Activated T-cell treated with anti-CD3 and anti-CD28 coated beads, Interleukin-2, amount 50 U/mL, for 72 hours (primary cell): ENCODE data around the gene YARS2. TPM values are rescaled to one million over a fixed set of nuclear protein-coding genes. Genes with fewer than 3 reads are reported as not detected.

Source experiments
- ATAC-seq, 2 donors: fragments of 150-1000 bp; cut with Tn5 transposase; replicated peaks in 1 of 2; 2 replicates each; pipeline ENCODE4 v1.10.0; 2021; ENCODE audit warnings: moderate library complexity in 2 of 2, mild to moderate bottlenecking in 1 of 2
- DNase-seq, 2 donors: peaks; one replicate each; pipeline ENCODE4 v3.0.0; 2021 to 2022; ENCODE audit warnings: mixed read lengths in 1 of 2
- H3K27ac Mint-ChIP-seq: one replicate; pipeline ENCODE4 v1.8.0; 2022; ENCODE audit warnings: mild to moderate bottlenecking, moderate library complexity, mixed read lengths
- H3K27me3 Mint-ChIP-seq: one replicate; pipeline ENCODE4 v1.8.0; 2022; ENCODE audit warnings: low read depth, mixed read lengths
- H3K36me3 Mint-ChIP-seq, 2 donors: one replicate each; pipeline ENCODE4 v1.8.0; 2022; ENCODE audit warnings: mixed read lengths in 2 of 2, mild to moderate bottlenecking in 1 of 2; ENCODE audit not compliant: insufficient read depth in 2 of 2
- H3K4me1 Mint-ChIP-seq: one replicate; pipeline ENCODE4 v1.8.0; 2022; ENCODE audit warnings: low read depth, mixed read lengths
- H3K4me3 Mint-ChIP-seq, 2 donors: one replicate each; pipeline ENCODE4 v1.8.0; 2022; ENCODE audit warnings: mild to moderate bottlenecking in 2 of 2, mixed read lengths in 2 of 2, moderate library complexity in 2 of 2
- H3K9me3 Mint-ChIP-seq, 2 donors: one replicate each; pipeline ENCODE4 v1.8.0; 2022; ENCODE audit warnings: mixed read lengths in 2 of 2
- total RNA-seq, 2 donors: library from RNA; stranded (reverse); gene quantifications; one replicate each; pipeline ENCODE4 v1.2.3, GENCODE V29; 2022

The YARS2 gene
- total RNA-seq, 2 donors from 2014 or later = 14.5 to 25.4 TPM

- Mint-ChIP-seq H3K9me3 (no peaks in the 10 kb centered on the region), H3K4me1 (no peaks in the 10 kb centered on the region), H3K4me3 (no peak overlapping the region), H3K27ac (no peak overlapping the region), H3K36me3 (no peaks in the 10 kb centered on the region), H3K27me3 (peaks cover 11% of the 10 kb centered on the region)
- ATAC-seq (no peak), DNase-seq (no peak)
Observed at GRCh38 chr12:32773691-32774090, 18.0 kb upstream of the YARS2 start.

GRCh38 chr12:32770141-32770540 is 14.4 kb upstream of the YARS2 start:
- H3K27me3 Mint-ChIP-seq = peaks cover 12% of the 10 kb centered on the region
- no peak for ATAC-seq
- DNase-seq = no peak
- no peaks in the 10 kb centered on the region for H3K9me3 Mint-ChIP-seq
- no peaks in the 10 kb centered on the region for H3K36me3 Mint-ChIP-seq
- no peak overlapping the region for H3K27ac Mint-ChIP-seq
- no peaks in the 10 kb centered on the region for H3K4me1 Mint-ChIP-seq
- H3K4me3 Mint-ChIP-seq = no peak overlapping the region

- Mint-ChIP-seq H3K9me3 (no peaks in the 10 kb centered on the region), H3K27me3 (peaks cover 12% of the 10 kb centered on the region), H3K4me1 (no peaks in the 10 kb centered on the region), H3K36me3 (no peaks in the 10 kb centered on the region), H3K4me3 (no peak overlapping the region), H3K27ac (no peak overlapping the region)
- DNase-seq = no peak
- ATAC-seq = no peak
Observed at GRCh38 chr12:32768518-32768917, 12.8 kb upstream of the YARS2 start.

- no peaks in the 10 kb centered on the region for H3K9me3 Mint-ChIP-seq
- ATAC-seq (no peak), DNase-seq (no peak)
- H3K4me3 Mint-ChIP-seq = no peak overlapping the region
- H3K4me1 Mint-ChIP-seq = no peaks in the 10 kb centered on the region
- peaks cover 6% of the 10 kb centered on the region for H3K27me3 Mint-ChIP-seq
- H3K36me3 Mint-ChIP-seq = no peaks in the 10 kb centered on the region
- H3K27ac Mint-ChIP-seq = no peak overlapping the region
Observed at GRCh38 chr12:32765906-32766305, 10.2 kb upstream of the YARS2 start.

- H3K9me3 Mint-ChIP-seq = no peaks in the 10 kb centered on the region
- H3K27ac Mint-ChIP-seq = no peak overlapping the region
- no peaks in the 10 kb centered on the region for H3K36me3 Mint-ChIP-seq
- no peaks in the 10 kb centered on the region for H3K4me1 Mint-ChIP-seq
- no peak overlapping the region for H3K4me3 Mint-ChIP-seq
- H3K27me3 Mint-ChIP-seq = no peaks in the 10 kb centered on the region
- ATAC-seq (no peak), DNase-seq (no peak)
Observed at GRCh38 chr12:32761716-32762115, 6.0 kb upstream of the YARS2 start.

- no peak overlapping the region for H3K4me3 Mint-ChIP-seq
- H3K27ac Mint-ChIP-seq = no peak overlapping the region
- no peaks in the 10 kb centered on the region for H3K27me3 Mint-ChIP-seq
Observed at GRCh38 chr12:32757157-32757556, 1.5 kb upstream of the YARS2 start.

GRCh38 chr12:32756476-32757066 is 874 bp upstream of the YARS2 start:
- Mint-ChIP-seq H3K4me1 (peaks cover 22% of the 10 kb centered on the region), H3K36me3 (peaks cover 2% of the 10 kb centered on the region in 2 donors), H3K4me3 (peak overlapping the region; percentile 91 to 98), H3K27ac (peak overlapping the region; percentile 98), H3K9me3 (no peaks in the 10 kb centered on the region), H3K27me3 (no peaks in the 10 kb centered on the region)
- no peak for DNase-seq
- ATAC-seq = no peak

More at GRCh38 chr12:32757157-32757556, 1.5 kb upstream of the YARS2 start:
- Mint-ChIP-seq H3K4me1 (peaks cover 22% of the 10 kb centered on the region), H3K9me3 (no peaks in the 10 kb centered on the region), H3K36me3 (peaks cover 2% of the 10 kb centered on the region in 2 donors)
- DNase-seq (no peak), ATAC-seq (no peak)

GRCh38 chr12:32755051-32755653 is 545 bp downstream of the YARS2 start:
- Mint-ChIP-seq H3K36me3 (peaks cover 2 to 6% of the 10 kb centered on the region in 2 donors), H3K4me3 (peak overlapping the region; percentile 91 to 98), H3K27ac (peak overlapping the region; percentile 98), H3K27me3 (no peaks in the 10 kb centered on the region), H3K9me3 (no peaks in the 10 kb centered on the region), H3K4me1 (peaks cover 22% of the 10 kb centered on the region)
- DNase-seq = peak; percentile 83
- ATAC-seq = peak; percentile 74

- Mint-ChIP-seq H3K4me3 (peak overlapping the region; percentile 91 to 98), H3K36me3 (peaks cover 2 to 8% of the 10 kb centered on the region in 2 donors), H3K27me3 (no peaks in the 10 kb centered on the region), H3K27ac (peak overlapping the region; percentile 98), H3K9me3 (no peaks in the 10 kb centered on the region), H3K4me1 (peaks cover 22% of the 10 kb centered on the region)
- DNase-seq (no peak), ATAC-seq (no peak)
Observed at GRCh38 chr12:32754111-32754510, 1.6 kb downstream of the YARS2 start.

GRCh38 chr12:32753605-32754004 is 2.1 kb downstream of the YARS2 start:
- peak overlapping the region; percentile 91 to 98 for H3K4me3 Mint-ChIP-seq
- peaks cover 2 to 8% of the 10 kb centered on the region in 2 donors for H3K36me3 Mint-ChIP-seq
- H3K9me3 Mint-ChIP-seq = no peaks in the 10 kb centered on the region
- peaks cover 22% of the 10 kb centered on the region for H3K4me1 Mint-ChIP-seq
- no peak for DNase-seq
- H3K27ac Mint-ChIP-seq = peak overlapping the region; percentile 98
- no peak for ATAC-seq
- H3K27me3 Mint-ChIP-seq = no peaks in the 10 kb centered on the region

- peak overlapping the region; percentile 52 for H3K27ac Mint-ChIP-seq
- peaks cover 1 to 32% of the 10 kb centered on the region in 2 donors for H3K36me3 Mint-ChIP-seq
- H3K4me3 Mint-ChIP-seq = no peak overlapping the region
- H3K9me3 Mint-ChIP-seq = no peaks in the 10 kb centered on the region
- DNase-seq (no peak), ATAC-seq (peak in 1 of 2 donors; percentile 56)
- H3K4me1 Mint-ChIP-seq = peaks cover 16% of the 10 kb centered on the region
- H3K27me3 Mint-ChIP-seq = no peaks in the 10 kb centered on the region
Observed at GRCh38 chr12:32743264-32743663, 12.4 kb downstream of the YARS2 start.

- no peak overlapping the region for H3K4me3 Mint-ChIP-seq
- no peak overlapping the region for H3K27ac Mint-ChIP-seq
- no peaks in the 10 kb centered on the region for H3K9me3 Mint-ChIP-seq
- peaks cover 16% of the 10 kb centered on the region for H3K4me1 Mint-ChIP-seq
- H3K36me3 Mint-ChIP-seq = peaks cover 1 to 32% of the 10 kb centered on the region in 2 donors
- no peaks in the 10 kb centered on the region for H3K27me3 Mint-ChIP-seq
- DNase-seq (no peak), ATAC-seq (no peak)
Observed at GRCh38 chr12:32742133-32742532, 13.6 kb downstream of the YARS2 start.

- Mint-ChIP-seq H3K36me3 (peaks cover 1 to 26% of the 10 kb centered on the region in 2 donors), H3K4me3 (no peak overlapping the region), H3K27me3 (no peaks in the 10 kb centered on the region), H3K9me3 (no peaks in the 10 kb centered on the region), H3K4me1 (peaks cover 11% of the 10 kb centered on the region), H3K27ac (no peak overlapping the region)
- ATAC-seq = no peak
- no peak for DNase-seq
Observed at GRCh38 chr12:32739279-32739678, 16.4 kb downstream of the YARS2 start.

GRCh38 chr12:32737715-32738114 is 18.0 kb downstream of the YARS2 start:
- H3K27me3 Mint-ChIP-seq = no peaks in the 10 kb centered on the region
- H3K9me3 Mint-ChIP-seq = no peaks in the 10 kb centered on the region
- no peak overlapping the region for H3K4me3 Mint-ChIP-seq
- no peaks in the 10 kb centered on the region for H3K4me1 Mint-ChIP-seq
- peaks cover 1 to 23% of the 10 kb centered on the region in 2 donors for H3K36me3 Mint-ChIP-seq
- ATAC-seq (no peak), DNase-seq (no peak)
- H3K27ac Mint-ChIP-seq = no peak overlapping the region
